DMS153 treated with DMSO at 0.1 percent for 48 hours (cell line): Measurements from ENCODE around the gene ARID1B.
A peak's percentile ranks its signal among the peaks of the same experiment; 100 is the strongest.

Source experiments
- DNase-seq: peaks from one replicate; lab custom pipeline; 2025; ENCODE audit not compliant: unreplicated experiment; lab: John Stamatoyannopoulos, UW

Gene ARID1B

GRCh38 chr6:156875062-156875461, 97.9 kb downstream of the ARID1B start:
- DNase-seq: no peak

- DNase-seq: no peak
Measured at GRCh38 chr6:156876302-156876701, 99.1 kb downstream of the ARID1B start.

GRCh38 chr6:156877126-156877863, 100.1 kb downstream of the ARID1B start:
- DNase-seq: no peak

- no peak for DNase-seq
Measured at GRCh38 chr6:156878681-156879080, 101.5 kb downstream of the ARID1B start.

GRCh38 chr6:156879186-156879585, 102.0 kb downstream of the ARID1B start:
- no peak for DNase-seq

- no peak for DNase-seq
Measured at GRCh38 chr6:156879591-156879990, 102.4 kb downstream of the ARID1B start.

- no peak for DNase-seq
Measured at GRCh38 chr6:156880913-156881312, 103.7 kb downstream of the ARID1B start.

- DNase-seq: no peak
Measured at GRCh38 chr6:156881687-156882629, 104.8 kb downstream of the ARID1B start.

GRCh38 chr6:156883497-156884252, 106.5 kb downstream of the ARID1B start:
- DNase-seq: peak; percentile 16

GRCh38 chr6:156884306-156884705, 107.1 kb downstream of the ARID1B start:
- DNase-seq: no peak

- DNase-seq: no peak
Measured at GRCh38 chr6:156885562-156885961, 108.4 kb downstream of the ARID1B start.

GRCh38 chr6:156886409-156886808, 109.2 kb downstream of the ARID1B start:
- no peak for DNase-seq

- no peak for DNase-seq
Measured at GRCh38 chr6:156887623-156888269, 110.6 kb downstream of the ARID1B start.

GRCh38 chr6:156889469-156889868, 112.3 kb downstream of the ARID1B start:
- no peak for DNase-seq

GRCh38 chr6:156889986-156890385, 112.8 kb downstream of the ARID1B start:
- DNase-seq: no peak

GRCh38 chr6:156890627-156891314, 113.6 kb downstream of the ARID1B start:
- DNase-seq: no peak

- no peak for DNase-seq
Measured at GRCh38 chr6:156897907-156898531, 120.8 kb downstream of the ARID1B start.

- no peak for DNase-seq
Measured at GRCh38 chr6:156899071-156899470, 121.9 kb downstream of the ARID1B start.

- no peak for DNase-seq
Measured at GRCh38 chr6:156899532-156900135, 122.5 kb downstream of the ARID1B start.
